NCI-H1092 treated with DMSO at 0.1 percent for 48 hours (cell line): ENCODE results near the gene WNK4.
A peak's percentile ranks its signal among the peaks of the same experiment; 100 is the strongest.

Source experiments
- DNase-seq: peaks from one replicate; lab custom pipeline; 2025; lab: John Stamatoyannopoulos, UW

WNK4 gene

GRCh38 chr17:42797067-42798007 is 16.9 kb downstream of the WNK4 start:
- DNase-seq = no peak

- DNase-seq = no peak
Measured at GRCh38 chr17:42798011-42798382, 17.6 kb downstream of the WNK4 start.

- DNase-seq = peak; percentile 63
Measured at GRCh38 chr17:42798383-42799380, 18.3 kb downstream of the WNK4 start, which contains the start of the genes CNTD1 and COA3. CNTD1 (plus strand) TSS chr17:42798861; CDS start chr17:42799068, 207 bp downstream. COA3 (minus strand) TSS chr17:42798704; CDS start chr17:42798681, 23 bp downstream.

- no peak for DNase-seq
Measured at GRCh38 chr17:42803074-42803883, 22.9 kb downstream of the WNK4 start.

- no peak for DNase-seq
Measured at GRCh38 chr17:42804918-42805367, 24.5 kb downstream of the WNK4 start.

GRCh38 chr17:42806249-42806648 is 25.8 kb downstream of the WNK4 start:
- DNase-seq = no peak

- no peak for DNase-seq
Measured at GRCh38 chr17:42809250-42809649, 28.8 kb downstream of the WNK4 start.

- DNase-seq = no peak
Measured at GRCh38 chr17:42814633-42815399, 34.4 kb downstream of the WNK4 start.

- no peak for DNase-seq
Measured at GRCh38 chr17:42817866-42818265, 37.5 kb downstream of the WNK4 start.

- no peak for DNase-seq
Measured at GRCh38 chr17:42818379-42818778, 38.0 kb downstream of the WNK4 start.

GRCh38 chr17:42819939-42820535 is 39.6 kb downstream of the WNK4 start:
- peak; percentile 22 for DNase-seq

GRCh38 chr17:42821176-42821575 is 40.8 kb downstream of the WNK4 start:
- no peak for DNase-seq

GRCh38 chr17:42827472-42827871 is 47.1 kb downstream of the WNK4 start:
- DNase-seq = no peak

GRCh38 chr17:42830971-42831370 is 50.6 kb downstream of the WNK4 start:
- no peak for DNase-seq

- DNase-seq = no peak
Measured at GRCh38 chr17:42832213-42832933, 52.0 kb downstream of the WNK4 start.

- DNase-seq = peak; percentile 89
Measured at GRCh38 chr17:42832934-42833766, 52.7 kb downstream of the WNK4 start, which contains the start of gene PSME3. PSME3 (plus strand) TSS chr17:42833397; CDS start chr17:42833632, 235 bp downstream.

- no peak for DNase-seq
Measured at GRCh38 chr17:42833767-42834422, 53.5 kb downstream of the WNK4 start.

- no peak for DNase-seq
Measured at GRCh38 chr17:42835732-42836131, 55.3 kb downstream of the WNK4 start.
